ENCODE data around the gene APBA1.

Gene APBA1

DNA sequence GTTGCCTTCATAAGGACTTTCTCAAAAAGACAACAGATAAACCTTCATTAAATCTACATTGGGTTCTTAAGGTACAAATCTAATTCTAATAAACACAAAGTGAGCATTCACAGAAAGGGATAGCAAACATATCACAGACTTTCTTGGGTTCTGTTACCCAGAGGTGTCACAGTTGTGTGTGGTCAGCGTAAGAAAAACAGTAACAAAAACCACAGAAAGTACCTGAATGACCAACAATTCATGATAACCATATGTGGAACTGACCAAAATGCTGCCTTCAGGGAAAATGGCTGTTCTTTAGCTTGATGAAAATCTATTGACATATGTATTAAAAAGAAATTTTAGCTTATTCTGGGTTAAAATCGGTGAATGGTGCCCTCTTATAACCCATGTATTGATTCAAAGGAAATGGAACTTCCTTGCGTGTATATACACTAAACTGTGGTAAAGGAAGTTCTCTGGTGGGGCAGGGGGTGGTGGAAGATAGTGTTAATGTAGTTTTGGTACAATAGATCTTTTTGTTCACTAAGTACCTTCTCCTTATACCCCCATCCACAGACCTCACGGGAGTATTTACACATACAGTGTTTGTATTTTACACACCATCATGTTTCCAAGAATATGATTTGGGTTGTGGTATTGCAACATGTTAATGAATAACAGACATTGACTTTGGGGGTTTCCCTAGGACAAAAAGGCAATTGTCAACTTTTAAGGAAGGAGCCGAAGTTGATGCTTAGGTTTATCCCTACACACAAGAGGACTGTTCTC, 152.5 kb downstream of the APBA1 start:
- no peak for DNase-seq (ENCODE audit: low read depth in 2 of 2)

DNA sequence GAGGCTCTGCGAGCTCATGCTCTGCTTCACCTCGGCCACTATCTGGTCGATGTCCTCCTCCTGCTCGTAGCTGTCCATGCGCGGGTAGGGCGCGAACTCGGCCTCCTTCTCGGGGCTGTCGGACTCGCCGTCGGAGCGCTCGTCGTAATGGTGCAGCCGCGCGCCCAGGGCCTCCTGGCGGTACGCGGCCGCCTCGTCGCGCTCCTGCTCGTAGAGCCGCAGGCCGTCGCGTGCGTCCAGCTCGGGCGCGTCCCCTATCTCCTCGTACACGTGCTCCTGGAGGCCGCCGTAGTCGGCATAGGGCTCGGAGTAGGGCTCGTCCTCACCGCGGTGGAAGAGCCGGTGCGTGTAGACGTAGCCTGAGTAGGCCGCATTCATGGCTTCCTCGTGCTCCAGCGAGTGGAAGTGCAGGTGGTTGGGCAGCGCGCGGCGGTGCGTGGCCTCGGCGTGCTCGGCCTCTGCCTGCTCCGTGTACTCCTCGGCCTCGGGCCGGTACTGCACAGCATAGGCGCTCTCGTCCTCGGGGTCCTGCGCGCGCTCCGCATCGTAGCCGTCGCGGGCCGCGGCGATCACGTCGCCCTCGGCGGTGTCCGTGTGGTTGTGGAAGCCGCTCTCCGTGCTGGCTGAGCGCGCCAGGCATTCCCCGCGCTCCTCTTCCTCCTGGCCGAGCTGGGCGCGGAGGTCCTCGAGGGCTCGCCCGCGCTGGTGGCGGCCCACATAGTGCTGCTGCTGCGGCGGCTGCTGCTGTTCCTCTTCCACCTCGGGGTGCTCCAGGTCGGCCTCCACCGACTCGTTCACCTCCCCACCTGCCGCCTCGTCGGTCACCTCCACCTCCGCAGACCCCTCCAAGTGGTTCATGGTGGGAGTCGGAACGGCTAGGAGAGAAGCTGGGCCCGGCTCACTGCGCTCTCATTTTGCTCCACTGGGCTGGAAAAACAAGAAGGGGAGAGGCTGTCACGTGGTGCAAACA, 155.5 kb downstream of the APBA1 start:
- DNase-seq (ENCODE audit: low read depth in 2 of 2) = no peak

DNA sequence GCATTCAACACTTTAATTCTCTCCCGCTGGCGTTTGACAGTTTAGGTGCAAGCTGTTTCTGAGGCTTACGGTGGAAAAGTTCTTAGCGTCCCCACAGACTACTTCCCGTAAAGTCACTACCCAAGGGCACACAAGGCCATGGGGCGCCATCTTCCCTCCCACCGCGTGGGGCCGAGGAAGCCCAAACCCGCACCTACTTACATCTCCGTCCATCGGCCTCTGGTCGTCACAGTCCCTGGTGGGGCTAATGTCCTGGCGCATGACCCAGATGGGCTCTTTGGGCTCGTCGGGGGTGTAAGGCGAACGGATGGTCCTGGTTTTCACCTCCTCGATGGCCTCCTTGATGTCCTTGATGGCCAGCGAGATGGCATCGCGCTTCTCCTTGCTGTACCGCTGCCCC, 156.4 kb downstream of the APBA1 start:
- no peak for DNase-seq (ENCODE audit: low read depth in 2 of 2)

DNA sequence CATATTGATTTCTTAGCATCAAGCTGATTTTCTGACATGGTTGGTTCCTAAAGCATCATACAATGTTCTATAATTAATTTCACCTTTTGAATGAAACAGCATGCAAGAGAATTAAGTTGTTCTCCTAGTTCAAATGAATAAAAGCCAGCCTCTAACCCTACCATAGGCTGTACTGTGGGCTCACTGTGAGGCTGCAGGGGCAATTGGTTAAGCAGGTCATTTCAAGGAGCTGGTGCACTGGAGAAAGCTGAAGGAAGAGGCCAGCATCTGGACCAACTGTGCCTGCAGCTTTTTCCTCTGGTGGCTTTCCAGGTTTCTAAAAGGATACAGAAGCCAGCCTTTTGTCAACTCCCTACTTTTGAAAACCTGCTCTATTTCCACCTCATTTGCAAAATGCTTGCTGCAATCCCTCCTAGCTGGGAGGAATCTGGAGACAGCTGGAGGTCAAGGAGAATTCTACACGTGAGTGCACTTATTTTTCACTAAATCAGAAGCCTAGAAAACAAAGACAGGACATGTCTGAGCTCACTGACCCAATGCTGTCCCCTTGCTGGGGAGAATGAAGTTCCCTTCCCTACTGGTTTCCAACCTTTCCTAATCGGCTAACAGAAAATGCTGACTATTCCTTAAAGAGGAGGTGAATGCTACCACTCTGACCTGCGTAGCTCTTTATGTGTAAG, 158.9 kb downstream of the APBA1 start:
- DNase-seq (ENCODE audit: low read depth in 2 of 2) = no peak

DNA sequence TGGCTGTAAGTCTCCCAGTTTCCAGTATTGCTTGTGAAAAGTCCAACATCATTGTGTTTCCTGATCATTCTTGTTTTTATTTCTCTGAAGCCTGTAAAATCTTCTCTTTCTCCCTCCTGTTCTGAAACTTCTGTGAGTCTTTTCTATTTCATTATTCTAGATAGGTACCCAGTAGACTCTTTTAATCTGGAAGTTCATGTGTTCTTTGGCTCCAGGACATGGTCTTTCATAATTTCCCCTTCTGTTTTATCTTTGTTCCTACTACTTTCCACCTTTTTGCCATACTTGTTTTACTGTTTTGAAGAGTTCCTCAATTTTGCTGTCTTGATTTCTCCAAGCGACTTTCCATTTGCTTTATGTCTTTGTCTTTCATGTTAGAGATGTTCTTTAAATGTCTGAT, 168.1 kb downstream of the APBA1 start:
- no peak for DNase-seq (ENCODE audit: low read depth in 2 of 2)

DNA sequence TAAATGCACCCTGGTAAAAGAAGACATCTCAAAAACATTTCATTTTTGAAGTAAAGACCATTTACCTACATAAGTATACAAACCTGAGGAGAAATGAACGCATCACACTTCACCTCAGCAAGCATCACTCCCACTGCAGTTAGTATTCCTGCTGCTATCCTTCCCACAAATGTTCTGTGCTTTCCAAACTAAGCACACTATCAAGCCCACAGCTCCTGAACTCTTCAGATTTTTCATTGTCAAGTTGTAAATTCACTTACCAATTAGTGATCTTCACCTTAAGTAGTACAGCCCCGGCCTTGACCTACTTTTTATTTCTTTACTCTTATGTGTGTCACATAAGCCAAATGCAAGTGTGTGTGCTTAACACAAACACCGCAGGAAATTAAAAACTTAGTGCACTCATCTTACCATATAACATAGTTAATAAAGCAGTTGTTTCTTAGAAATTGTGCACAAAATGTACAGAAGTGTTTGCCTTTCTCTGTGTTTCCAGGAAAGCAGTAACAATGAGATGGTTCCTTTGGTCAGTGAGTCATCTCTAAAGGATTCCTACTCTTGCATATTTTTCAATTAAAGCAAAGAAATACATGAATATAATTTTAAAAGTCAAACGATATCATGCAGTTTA, 169.4 kb downstream of the APBA1 start:
- DNase-seq (ENCODE audit: low read depth in 2 of 2) = no peak

DNA sequence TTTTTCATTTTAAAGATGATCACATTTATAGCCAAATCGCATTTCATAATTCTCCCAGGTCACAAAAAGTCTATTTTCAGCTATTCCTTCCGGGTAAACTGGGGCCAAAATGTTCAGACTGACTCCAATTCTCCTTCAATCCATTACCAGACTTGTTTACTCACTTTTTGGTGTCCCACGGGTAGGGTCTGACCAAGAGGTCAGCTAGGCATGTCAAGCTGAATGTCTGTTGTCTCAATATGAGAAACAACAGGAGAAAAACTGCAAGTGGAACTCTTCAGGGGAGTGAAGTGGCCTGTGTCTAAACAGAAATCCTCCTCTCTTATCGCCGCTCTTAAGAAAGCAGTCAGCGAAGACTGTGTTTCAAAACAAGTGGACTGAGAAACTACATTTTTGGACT, 171.3 kb downstream of the APBA1 start:
- DNase-seq (ENCODE audit: low read depth in 2 of 2) = no peak

DNA sequence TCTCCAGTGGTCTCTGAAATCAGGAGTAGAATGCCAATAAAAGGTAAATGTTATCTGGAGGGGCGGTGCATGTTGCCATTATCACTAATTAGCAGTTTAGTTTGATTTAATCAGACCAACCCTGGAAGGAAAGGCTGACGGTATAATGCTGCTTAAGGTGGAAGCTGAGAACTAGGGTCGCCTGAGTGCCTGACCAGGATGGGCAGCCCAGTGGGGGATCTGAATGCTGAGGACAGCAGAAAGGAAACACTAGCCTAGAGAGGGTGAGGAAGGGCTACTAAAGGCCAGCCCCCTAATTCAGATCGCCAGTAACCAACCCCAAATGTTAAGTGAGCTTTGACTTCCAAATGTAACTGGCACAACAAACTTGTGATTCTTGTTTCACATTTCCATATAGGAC, 172.2 kb downstream of the APBA1 start:
- DNase-seq (ENCODE audit: low read depth in 2 of 2) = no peak

DNA sequence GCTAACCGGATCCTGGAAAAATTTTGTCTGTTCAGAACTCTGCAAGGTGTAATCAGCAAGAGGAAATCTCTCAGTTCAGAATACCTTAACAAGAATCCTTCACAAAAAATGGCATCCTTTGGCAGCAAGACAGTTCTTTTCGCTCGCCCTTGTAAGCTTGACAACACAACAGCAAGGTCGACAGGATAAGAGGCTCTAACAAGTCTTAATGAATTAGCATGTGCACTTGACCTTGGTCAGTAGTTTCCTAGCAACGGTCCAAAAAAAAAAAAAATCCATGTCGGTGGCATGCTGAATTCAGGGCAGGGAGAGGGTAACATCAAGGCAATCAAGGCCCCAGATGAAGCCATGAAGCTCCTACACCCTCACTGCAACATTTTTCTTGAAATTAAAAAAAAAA, 172.8 kb downstream of the APBA1 start:
- DNase-seq (ENCODE audit: low read depth in 2 of 2) = no peak

DNA sequence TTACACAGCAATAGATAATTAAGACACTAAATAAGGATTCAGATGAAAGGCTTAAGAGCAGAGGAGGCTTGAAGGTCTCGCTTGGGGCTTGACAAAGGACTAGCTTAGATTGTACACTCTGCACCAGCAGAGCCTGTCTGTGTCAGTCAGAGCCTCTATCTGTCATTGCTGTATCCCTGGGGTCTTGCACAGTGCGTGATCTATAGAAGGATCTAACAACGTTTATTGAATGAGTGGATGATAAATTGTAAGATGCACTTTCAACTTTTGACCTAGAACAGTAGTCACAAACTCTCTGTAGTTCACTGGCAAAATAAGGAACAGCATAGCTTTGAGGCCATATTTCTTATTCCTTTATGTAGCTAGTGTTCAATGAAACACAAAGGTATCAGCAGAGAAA, 173.7 kb downstream of the APBA1 start:
- DNase-seq (ENCODE audit: low read depth in 2 of 2) = no peak

DNA sequence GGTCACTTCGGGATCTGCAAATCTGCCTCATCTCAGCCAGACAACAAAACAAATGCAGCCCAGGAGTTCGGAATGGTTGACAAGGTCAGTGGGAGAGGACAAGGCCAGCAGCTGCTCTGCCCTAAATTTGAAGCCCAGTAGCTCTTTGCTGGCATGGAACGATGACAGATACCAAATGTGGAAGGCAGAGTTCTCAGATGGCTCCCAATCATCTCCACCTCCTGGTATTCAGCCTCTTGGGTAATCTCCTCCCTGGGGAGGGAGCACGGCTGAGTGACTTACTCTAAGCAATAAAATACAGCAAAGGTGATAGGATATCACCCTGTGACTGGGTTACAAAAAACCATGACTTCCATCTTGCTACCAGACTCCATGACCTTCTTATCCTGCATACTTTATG, 174.4 kb downstream of the APBA1 start:
- no peak for DNase-seq (ENCODE audit: low read depth in 2 of 2)

DNA sequence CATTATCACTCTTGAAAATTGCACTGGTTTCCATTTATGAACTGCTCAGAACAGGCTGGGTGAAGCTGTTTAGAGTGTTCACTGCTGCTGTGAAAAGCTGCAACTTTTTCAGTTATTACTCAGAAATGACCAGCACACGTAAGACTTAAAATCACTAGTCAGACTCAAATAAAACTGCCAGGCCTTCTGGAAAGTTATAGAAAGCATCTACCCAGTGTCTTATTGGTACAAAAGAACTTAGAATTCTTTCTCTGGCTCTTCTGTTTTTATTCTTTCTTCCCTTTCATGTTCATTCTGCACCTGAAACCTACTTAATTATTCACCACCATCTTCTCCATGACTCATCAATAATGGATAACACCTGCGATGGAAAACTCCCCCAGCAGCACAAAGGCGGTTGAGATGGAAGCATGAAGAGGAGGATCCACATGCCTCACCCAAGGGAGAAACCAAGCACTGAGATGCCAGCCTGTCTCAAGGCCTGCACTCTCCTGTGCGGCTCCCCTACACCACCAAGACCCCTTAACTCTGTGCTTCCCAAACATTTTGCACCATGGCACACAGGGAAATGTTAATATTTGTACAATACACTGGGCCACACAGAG, 175.2 kb downstream of the APBA1 start:
- DNase-seq (ENCODE audit: low read depth in 2 of 2) = no peak

DNA sequence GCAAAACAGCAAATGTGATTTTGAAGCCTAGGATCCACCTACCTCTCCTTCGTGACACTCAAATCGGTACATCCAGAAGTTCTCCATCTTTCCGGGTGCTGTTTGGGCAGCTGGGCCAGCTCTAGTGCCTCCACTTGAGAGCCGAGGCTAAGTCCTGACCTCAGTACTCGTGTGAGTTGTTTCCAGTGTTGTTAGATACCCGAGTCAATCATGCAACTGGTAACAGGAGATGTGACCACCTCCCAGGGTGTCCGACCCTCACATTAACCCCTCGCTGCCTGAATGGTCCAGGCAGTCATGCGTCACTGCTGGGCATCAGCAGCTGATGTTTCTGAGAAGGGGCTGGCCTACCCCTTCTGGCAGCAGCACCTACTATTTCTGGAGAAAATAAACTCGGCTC, 176.9 kb downstream of the APBA1 start:
- no peak for DNase-seq (ENCODE audit: low read depth in 2 of 2)

DNA sequence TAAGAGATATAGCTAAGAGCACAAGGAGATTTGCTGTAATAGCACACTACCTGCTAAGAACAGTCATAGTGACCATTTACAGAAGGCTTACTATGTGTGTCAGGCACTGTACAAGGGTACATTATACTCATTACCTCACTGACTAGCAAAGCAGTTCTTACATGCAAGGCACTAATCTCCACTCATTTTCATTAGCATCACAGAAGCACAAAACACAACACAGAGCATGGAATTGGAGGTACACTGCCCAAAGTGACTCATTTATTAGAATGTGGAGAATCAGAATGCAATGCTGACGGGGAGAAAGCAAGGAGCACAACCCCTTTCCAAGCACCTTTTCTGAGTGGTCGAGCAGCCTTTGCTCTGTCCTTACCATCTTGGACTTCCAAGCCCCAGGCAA, 177.4 kb downstream of the APBA1 start:
- DNase-seq (ENCODE audit: low read depth in 2 of 2) = no peak

DNA sequence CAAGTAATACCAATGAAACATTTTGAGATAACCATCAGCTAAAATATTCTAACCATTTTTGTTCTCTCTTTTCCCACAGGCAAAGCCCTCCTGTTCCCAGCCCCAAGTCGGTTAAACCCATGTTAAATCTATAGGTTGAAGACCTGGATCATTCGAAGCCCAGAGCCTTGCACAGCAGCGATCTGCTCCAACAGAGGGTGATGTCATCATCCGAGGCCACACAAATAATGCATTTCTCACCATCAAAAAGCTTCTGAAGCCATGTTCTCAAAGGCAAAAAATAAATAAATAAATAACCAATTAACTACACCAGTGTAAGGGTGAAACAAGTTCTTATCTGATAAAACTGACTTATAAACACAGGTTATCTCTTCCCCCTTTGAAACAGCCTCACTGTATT, 178.0 kb downstream of the APBA1 start:
- no peak for DNase-seq (ENCODE audit: low read depth in 2 of 2)

DNA sequence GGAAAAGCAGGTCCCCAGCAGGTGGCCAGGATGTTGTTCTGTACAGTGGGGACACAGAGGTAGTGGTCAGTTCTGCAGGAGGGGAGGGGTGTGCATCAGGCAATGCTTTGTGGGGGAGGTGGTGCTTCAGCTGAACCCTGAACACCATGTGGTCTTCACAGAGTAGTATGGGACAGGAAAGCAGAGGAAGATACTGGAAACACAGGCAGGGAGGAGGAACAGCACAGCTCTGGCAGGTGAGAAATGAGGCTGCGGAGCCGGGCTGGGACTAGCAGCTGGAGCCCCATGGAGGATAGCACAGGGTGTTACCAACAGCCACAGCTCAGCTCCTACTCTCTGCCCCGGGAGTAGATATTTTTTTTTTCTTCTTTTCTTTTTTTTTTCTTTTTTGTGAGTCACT, 185.7 kb downstream of the APBA1 start:
- DNase-seq (ENCODE audit: low read depth in 2 of 2) = no peak

DNA sequence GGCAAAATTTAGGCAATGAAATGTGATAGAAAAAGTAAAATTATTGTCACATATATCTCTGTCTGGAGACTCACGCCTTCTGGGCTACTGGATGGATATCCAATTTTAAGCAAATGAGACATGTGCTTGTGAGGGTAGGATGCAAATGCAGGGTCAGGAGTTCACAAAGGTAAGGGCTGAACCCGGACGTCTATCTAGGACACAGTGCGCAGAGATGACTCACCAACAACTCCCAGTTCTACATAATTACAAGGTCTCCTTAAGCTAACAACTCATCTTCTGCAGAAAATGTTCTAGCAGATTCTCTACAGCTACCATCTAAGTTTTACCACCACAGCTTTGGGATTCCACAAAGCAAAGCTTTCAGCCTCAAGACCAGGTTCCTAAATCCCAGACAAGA, 186.7 kb downstream of the APBA1 start:
- no peak for DNase-seq (ENCODE audit: low read depth in 2 of 2)

DNA sequence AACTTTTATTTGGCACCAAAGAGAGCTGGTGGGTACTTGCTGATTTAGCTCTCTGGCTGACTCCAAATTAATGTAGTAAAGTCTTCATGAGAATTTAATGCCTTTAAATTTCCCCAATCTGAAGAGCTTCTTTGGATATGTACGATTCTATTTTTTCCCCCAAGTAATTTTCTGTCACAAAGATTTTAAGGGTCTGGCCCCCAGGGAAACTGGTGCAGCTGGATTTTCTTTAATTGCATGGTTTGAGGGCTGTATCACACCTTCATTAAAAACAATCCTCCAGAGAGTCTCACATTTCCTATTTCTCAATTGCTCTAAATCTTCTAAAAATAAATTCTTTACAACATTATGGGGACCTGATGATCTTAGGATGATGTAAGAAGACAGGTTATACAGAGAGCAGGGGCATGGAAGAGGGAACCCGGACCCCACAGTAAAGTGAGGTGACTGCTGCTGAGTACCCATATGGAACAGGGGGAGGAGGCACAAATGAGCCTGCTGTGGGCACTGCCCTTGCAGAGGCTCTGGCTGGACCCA, 188.2 kb downstream of the APBA1 start:
- DNase-seq (ENCODE audit: low read depth in 2 of 2) = no peak

DNA sequence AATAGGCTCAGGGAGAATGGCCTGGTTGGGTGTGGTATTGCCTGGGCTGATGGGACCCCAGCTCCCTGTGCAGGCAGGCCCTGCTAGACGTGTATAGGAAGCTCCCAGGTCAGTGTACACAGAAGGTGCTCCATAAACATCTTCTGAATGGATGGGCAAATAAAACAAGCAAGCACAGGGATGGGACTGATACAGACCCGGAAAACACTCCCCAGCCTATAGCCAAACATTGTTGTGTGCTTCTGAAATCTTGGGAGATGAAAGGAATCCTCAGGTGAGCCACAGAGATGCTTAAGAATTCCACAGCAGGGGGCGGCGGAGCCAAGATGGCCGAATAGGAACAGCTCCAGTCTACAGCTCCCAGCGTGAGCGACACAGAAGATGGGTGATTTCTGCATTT, 195.4 kb downstream of the APBA1 start:
- no peak for DNase-seq (ENCODE audit: low read depth in 2 of 2)

DNA sequence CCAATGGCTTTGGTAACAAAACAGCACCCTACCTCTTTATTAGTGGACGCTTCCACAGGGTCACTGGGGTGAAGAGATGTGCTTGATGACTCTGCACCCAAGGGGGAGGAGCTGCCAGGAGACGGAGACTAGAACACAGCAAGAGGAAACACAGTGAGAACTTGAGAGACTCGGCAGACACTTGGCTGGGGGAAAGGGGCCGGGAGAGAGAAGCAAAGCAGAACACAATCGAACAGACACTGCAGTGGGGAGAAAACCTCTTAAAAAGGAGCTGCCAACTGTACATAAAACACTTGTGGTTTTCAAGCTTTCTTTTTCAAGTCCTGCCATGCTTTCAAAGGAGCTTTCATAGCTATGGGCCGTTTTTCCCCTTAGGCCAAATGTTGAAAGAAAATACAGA, 196.2 kb downstream of the APBA1 start:
- DNase-seq (ENCODE audit: low read depth in 2 of 2) = no peak

DNA sequence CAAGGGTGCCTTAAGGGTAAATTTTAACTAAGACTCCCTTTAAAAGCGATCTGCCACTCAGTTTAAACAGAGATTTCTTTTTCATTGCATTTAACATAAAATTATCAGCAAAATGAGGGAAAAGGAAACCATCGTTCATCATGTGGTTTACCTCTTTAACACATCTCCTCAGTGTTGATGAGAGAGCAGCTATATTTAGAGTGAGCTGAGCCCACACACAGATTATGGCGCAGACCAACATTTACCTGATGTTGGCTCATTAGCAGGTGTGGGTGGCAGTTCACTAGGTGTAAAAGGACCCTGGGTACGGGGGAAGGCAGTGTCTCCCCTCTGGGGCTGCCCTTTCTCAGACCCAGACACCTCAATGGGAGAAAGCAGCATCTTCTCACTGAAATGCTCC, 197.3 kb downstream of the APBA1 start:
- DNase-seq (ENCODE audit: low read depth in 2 of 2) = no peak

Measured in stimulated activated CD8-positive, alpha-beta memory T cell treated with anti-CD3 and anti-CD28 coated beads, Interleukin-7, amount 100 ng/mL, for 1 hour (primary cell).